Loucy (cell line): ENCODE results near the gene GALNT7.

Source experiments
- EZH2phosphoT487 ChIP-seq: fragments of 200-600 bp; IDR thresholded peaks from 2 replicates; pipeline ENCODE4 v1.6.1; 2018; ENCODE audit warnings: antibody characterized with exemption, mild to moderate bottlenecking, moderate library complexity, borderline replicate concordance
- TF ChIP-seq, protein P1 (sequence below): fragments of 200-600 bp; sonication (generic); conservative IDR thresholded peaks from 2 replicates; pipeline ENCODE4 v1.5.1; 2014; ENCODE audit warnings: mild to moderate bottlenecking, antibody characterized with exemption, low read length

GRCh38 chr4:173231916-173232315, 63.3 kb downstream of the GALNT7 start:
- TF ChIP-seq, protein P1, sequence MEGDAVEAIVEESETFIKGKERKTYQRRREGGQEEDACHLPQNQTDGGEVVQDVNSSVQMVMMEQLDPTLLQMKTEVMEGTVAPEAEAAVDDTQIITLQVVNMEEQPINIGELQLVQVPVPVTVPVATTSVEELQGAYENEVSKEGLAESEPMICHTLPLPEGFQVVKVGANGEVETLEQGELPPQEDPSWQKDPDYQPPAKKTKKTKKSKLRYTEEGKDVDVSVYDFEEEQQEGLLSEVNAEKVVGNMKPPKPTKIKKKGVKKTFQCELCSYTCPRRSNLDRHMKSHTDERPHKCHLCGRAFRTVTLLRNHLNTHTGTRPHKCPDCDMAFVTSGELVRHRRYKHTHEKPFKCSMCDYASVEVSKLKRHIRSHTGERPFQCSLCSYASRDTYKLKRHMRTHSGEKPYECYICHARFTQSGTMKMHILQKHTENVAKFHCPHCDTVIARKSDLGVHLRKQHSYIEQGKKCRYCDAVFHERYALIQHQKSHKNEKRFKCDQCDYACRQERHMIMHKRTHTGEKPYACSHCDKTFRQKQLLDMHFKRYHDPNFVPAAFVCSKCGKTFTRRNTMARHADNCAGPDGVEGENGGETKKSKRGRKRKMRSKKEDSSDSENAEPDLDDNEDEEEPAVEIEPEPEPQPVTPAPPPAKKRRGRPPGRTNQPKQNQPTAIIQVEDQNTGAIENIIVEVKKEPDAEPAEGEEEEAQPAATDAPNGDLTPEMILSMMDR, result peak; percentile 59
- TF ChIP-seq EZH2phosphoT487, result no peak
